K562 (cell line): ENCODE measurements around the gene TSPOAP1. TPM values are rescaled to one million over a fixed set of nuclear protein-coding genes. Genes with fewer than 3 reads are reported as not detected.

ENCODE experiments used
- CEBPG ChIP-seq, 3 experiments: fragments of 200-800 bp in 1 of 3; sonication (Bioruptor generic) in 1 of 3; sonication (generic) in 1 of 3; formaldehyde crosslinking in 1 of 3; IDR thresholded peaks in 2 of 3; conservative IDR thresholded peaks in 1 of 3; 2 replicates each; pipeline versions ENCODE4 v1.6.1 to v1.8.0; 2016 to 2022; ENCODE audit warnings: missing compliant biosample characterization in 2 of 3, missing genetic modification characterization in 2 of 3, mild to moderate bottlenecking in 1 of 3, missing genetic modification reagents in 1 of 3
- EGR1 ChIP-seq: fragments of 450-650 bp; conservative IDR thresholded peaks from 2 replicates; pipeline ENCODE4 v1.6.1; 2017; ENCODE audit warnings: mild to moderate bottlenecking
- ETS2 ChIP-seq: IDR thresholded peaks from 2 replicates; pipeline ENCODE4 v1.6.1; 2016; ENCODE audit warnings: borderline replicate concordance, missing genetic modification characterization, mild to moderate bottlenecking, moderate library complexity, missing compliant biosample characterization; ENCODE audit not compliant: poor library complexity, severe bottlenecking
- FOXJ2 ChIP-seq: fragments of 200-800 bp; sonication (Bioruptor generic); IDR thresholded peaks from 2 replicates; pipeline ENCODE4 v1.6.1; 2016; ENCODE audit warnings: missing genetic modification characterization, missing compliant biosample characterization
- FOXK2 ChIP-seq, 2 experiments: fragments of 450-650 bp; IDR thresholded peaks in 1 of 2; conservative IDR thresholded peaks in 1 of 2; 2 replicates each; pipeline ENCODE4 v1.6.1; 2016; ENCODE audit warnings: low read depth in 2 of 2, mild to moderate bottlenecking in 1 of 2
- LARP7 ChIP-seq: fragments of 450-650 bp; IDR thresholded peaks from 2 replicates; pipeline ENCODE4 v1.6.1; 2016
- NELFE ChIP-seq: IDR thresholded peaks from 2 replicates; pipeline ENCODE4 v1.6.1; 2011; ENCODE audit warnings: mild to moderate bottlenecking; ENCODE audit not compliant: insufficient read depth, insufficient read length
- PHB2 ChIP-seq: fragments of 450-650 bp; IDR thresholded peaks from 2 replicates; pipeline ENCODE4 v1.6.1; 2017; ENCODE audit warnings: low read depth
- POLR2G ChIP-seq: fragments of 200-400 bp; formaldehyde crosslinking; IDR thresholded peaks from 2 replicates; pipeline ENCODE4 v1.6.1; 2017; ENCODE audit warnings: low read depth, mild to moderate bottlenecking, antibody characterized with exemption, low read length, moderate library complexity
- POLR3G ChIP-seq: IDR thresholded peaks from 2 replicates; pipeline ENCODE4 v1.6.1; 2011; ENCODE audit not compliant: insufficient read length, insufficient replicate concordance; ENCODE audit errors: extremely low read depth
- RAD51 ChIP-seq: fragments of 450-650 bp; IDR thresholded peaks from 2 replicates; pipeline ENCODE4 v1.7.1; 2016; ENCODE audit warnings: low read depth, mild to moderate bottlenecking, borderline replicate concordance
- U2AF1 ChIP-seq: fragments of 200-400 bp; formaldehyde crosslinking; optimal IDR thresholded peaks from 2 replicates; pipeline ENCODE3; 2017; ENCODE audit warnings: mild to moderate bottlenecking, low read depth, low read length, moderate library complexity
- XRCC5 ChIP-seq: fragments of 200-400 bp; formaldehyde crosslinking; IDR thresholded peaks from 2 replicates; pipeline ENCODE4 v1.6.1; 2017; ENCODE audit warnings: low read depth, mild to moderate bottlenecking, low read length
- ZEB2 ChIP-seq: fragments of 450-650 bp; IDR thresholded peaks from 2 replicates; pipeline ENCODE4 v1.6.1; 2016
- ZKSCAN8 ChIP-seq: fragments of 200-800 bp; sonication (Bioruptor generic); IDR thresholded peaks from 2 replicates; pipeline ENCODE4 v1.6.1; 2016; ENCODE audit warnings: missing genetic modification characterization, missing compliant biosample characterization
- ZNF3 ChIP-seq: fragments of 250-450 bp; sonication (Bioruptor Pico); IDR thresholded peaks from 2 replicates; pipeline ENCODE4 v1.5.0; 2021; ENCODE audit warnings: mild to moderate bottlenecking, moderate library complexity
- polyA plus RNA-seq, 8 experiments: library from polyadenylated mRNA; depleted of rRNA in 4 of 8; stranded (reverse) in 5 of 8; unstranded in 3 of 8; fragments of >200 nt; fragmentation: Nextera tagmentation in 2 of 8; fragmentation: Illumina TruSeq in 1 of 8; extraction: Ambion mirVana in 2 of 8; extraction: Trizol in 1 of 8; gene quantifications; 2 replicates each; pipeline versions ENCODE4 v1.2.1 to v1.2.3, GENCODE V29; 2011 to 2014; ENCODE audit warnings: inconsistent platforms in 1 of 8, missing spikeins in 1 of 8
- total RNA-seq, 7 experiments: library from RNA; depleted of rRNA in 6 of 7; stranded (reverse); fragments of >200 nt in 6 of 7; fragmentation: Illumina TruSeq in 2 of 7; extraction: Trizol in 2 of 7; gene quantifications; 2 replicates each; pipeline versions ENCODE4 v1.2.1 to v1.2.3, GENCODE V29; 2011 to 2021; ENCODE audit warnings: low replicate concordance in 1 of 7
- TF ChIP-seq, protein P1 (sequence below): fragments of 450-650 bp; formaldehyde crosslinking; IDR thresholded peaks from 2 replicates; pipeline ENCODE4 v1.4.0; 2020; ENCODE audit warnings: mild to moderate bottlenecking, moderate library complexity
- TF ChIP-seq, protein P2 (sequence below): fragments of 150-350 bp; conservative IDR thresholded peaks from 2 replicates; pipeline ENCODE4 v1.6.1; 2014; ENCODE audit warnings: low read length
- TF ChIP-seq, protein P3 (sequence below): fragments of 250-450 bp; sonication (Bioruptor Pico); IDR thresholded peaks from 2 replicates; pipeline ENCODE4 v1.4.0; 2020; ENCODE audit warnings: mild to moderate bottlenecking, moderate library complexity, borderline replicate concordance

The TSPOAP1 gene
- total and polyA plus RNA-seq, 9 of the 15 experiments (the other 6 are each of a cell fraction or from before 2014, with no cell fraction given), result 0.87 to 3.9 (median 1.8) TPM; not detected in 2

DNA sequence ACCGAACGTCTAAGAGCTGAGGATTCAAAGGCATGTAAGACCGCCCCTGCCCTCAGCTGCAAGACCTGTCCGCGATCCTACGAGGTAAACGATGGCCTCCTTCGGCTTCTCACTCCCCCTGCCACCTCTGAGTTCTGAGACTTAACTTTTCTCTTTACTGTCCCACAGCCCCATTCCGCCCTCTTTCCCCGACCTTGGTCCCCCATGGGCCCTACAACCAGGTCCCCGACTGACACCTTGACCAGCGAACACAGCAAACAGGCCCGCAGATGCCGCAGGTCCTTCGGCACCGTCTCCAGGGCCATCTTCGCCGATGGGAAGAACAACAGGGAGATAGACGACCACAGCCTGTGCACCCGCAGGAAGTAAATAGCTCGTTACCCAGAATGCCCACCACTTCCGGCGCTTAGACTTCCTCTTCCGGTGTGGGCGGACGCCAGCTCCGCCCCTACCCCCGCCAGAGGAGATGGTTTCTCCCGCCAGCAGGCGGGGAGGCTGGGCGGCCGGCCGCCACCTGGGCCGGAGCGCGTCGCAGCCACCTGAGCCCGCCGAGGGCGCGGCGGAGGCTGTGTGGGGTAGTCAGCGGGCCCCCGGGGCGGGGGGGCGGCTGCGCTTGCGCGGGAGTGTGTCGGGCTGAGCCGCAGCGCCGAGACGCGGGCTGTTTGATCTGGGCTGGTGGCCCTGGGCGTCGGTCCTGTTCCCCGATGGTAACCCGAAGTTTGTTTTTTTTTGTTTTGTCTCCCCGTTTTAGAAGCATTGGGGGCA lies 23.4 kb upstream of the TSPOAP1 start, which contains the start of gene SUPT4H1 (continued):
- TF ChIP-seq, protein P1, sequence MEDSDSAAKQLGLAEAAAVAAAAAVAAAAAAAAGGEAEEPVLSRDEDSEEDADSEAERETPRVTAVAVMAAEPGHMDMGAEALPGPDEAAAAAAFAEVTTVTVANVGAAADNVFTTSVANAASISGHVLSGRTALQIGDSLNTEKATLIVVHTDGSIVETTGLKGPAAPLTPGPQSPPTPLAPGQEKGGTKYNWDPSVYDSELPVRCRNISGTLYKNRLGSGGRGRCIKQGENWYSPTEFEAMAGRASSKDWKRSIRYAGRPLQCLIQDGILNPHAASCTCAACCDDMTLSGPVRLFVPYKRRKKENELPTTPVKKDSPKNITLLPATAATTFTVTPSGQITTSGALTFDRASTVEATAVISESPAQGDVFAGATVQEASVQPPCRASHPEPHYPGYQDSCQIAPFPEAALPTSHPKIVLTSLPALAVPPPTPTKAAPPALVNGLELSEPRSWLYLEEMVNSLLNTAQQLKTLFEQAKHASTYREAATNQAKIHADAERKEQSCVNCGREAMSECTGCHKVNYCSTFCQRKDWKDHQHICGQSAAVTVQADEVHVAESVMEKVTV (CRISPR knock-in tag), result no peak
- TF ChIP-seq XRCC5, result no peak
- no peak for TF ChIP-seq ZNF3 (CRISPR knock-in tag)
- TF ChIP-seq, protein P2, sequence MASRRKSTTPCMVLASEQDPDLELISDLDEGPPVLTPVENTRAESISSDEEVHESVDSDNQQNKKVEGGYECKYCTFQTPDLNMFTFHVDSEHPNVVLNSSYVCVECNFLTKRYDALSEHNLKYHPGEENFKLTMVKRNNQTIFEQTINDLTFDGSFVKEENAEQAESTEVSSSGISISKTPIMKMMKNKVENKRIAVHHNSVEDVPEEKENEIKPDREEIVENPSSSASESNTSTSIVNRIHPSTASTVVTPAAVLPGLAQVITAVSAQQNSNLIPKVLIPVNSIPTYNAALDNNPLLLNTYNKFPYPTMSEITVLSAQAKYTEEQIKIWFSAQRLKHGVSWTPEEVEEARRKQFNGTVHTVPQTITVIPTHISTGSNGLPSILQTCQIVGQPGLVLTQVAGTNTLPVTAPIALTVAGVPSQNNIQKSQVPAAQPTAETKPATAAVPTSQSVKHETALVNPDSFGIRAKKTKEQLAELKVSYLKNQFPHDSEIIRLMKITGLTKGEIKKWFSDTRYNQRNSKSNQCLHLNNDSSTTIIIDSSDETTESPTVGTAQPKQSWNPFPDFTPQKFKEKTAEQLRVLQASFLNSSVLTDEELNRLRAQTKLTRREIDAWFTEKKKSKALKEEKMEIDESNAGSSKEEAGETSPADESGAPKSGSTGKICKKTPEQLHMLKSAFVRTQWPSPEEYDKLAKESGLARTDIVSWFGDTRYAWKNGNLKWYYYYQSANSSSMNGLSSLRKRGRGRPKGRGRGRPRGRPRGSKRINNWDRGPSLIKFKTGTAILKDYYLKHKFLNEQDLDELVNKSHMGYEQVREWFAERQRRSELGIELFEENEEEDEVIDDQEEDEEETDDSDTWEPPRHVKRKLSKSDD, result no peak
- peak; percentile 94 for TF ChIP-seq POLR2G
- peak; percentile 83 for TF ChIP-seq EGR1
- no peak for TF ChIP-seq CEBPG (CRISPR knock-in tag; IDR thresholded peaks at IDR 0.05)
- TF ChIP-seq CEBPG (tag; conservative IDR thresholded peaks at IDR 0.05 in 1 of 2, IDR thresholded peaks at IDR 0.05 in 1 of 2), result no peak
- no peak for TF ChIP-seq FOXJ2
- no peak for TF ChIP-seq NELFE
- no peak for TF ChIP-seq PHB2
- TF ChIP-seq ZKSCAN8 (CRISPR knock-in tag), result no peak
- TF ChIP-seq U2AF1, result no peak
- TF ChIP-seq ZEB2, result no peak
- TF ChIP-seq, protein P3, sequence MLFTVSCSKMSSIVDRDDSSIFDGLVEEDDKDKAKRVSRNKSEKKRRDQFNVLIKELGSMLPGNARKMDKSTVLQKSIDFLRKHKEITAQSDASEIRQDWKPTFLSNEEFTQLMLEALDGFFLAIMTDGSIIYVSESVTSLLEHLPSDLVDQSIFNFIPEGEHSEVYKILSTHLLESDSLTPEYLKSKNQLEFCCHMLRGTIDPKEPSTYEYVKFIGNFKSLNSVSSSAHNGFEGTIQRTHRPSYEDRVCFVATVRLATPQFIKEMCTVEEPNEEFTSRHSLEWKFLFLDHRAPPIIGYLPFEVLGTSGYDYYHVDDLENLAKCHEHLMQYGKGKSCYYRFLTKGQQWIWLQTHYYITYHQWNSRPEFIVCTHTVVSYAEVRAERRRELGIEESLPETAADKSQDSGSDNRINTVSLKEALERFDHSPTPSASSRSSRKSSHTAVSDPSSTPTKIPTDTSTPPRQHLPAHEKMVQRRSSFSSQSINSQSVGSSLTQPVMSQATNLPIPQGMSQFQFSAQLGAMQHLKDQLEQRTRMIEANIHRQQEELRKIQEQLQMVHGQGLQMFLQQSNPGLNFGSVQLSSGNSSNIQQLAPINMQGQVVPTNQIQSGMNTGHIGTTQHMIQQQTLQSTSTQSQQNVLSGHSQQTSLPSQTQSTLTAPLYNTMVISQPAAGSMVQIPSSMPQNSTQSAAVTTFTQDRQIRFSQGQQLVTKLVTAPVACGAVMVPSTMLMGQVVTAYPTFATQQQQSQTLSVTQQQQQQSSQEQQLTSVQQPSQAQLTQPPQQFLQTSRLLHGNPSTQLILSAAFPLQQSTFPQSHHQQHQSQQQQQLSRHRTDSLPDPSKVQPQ (CRISPR knock-in tag), result no peak
- no peak for TF ChIP-seq ETS2 (tag)
- peak; percentile 98 to 99 for TF ChIP-seq FOXK2 (conservative IDR thresholded peaks at IDR 0.05 in 1 of 2, IDR thresholded peaks at IDR 0.05 in 1 of 2; ENCODE audit: low read depth in 2 of 2)
- no peak for TF ChIP-seq POLR3G
- TF ChIP-seq LARP7, result peak; percentile 38; the same call in 1 of the 2 replicates
- TF ChIP-seq RAD51, result no peak
